GM20000 (cell line): ENCODE data around the gene CTNNA3.

Source experiments
- DNase-seq: peaks from one replicate; pipeline ENCODE4 v3.0.0; 2012; ENCODE audit warnings: low spot score
- CTCF ChIP-seq: IDR thresholded peaks from 2 replicates; pipeline ENCODE4 v1.5.1; 2012; ENCODE audit warnings: mild to moderate bottlenecking, control low read depth; ENCODE audit errors: extremely low read depth, missing control alignments

The CTNNA3 gene

GRCh38 chr10:66786709-66787108, 909.3 kb downstream of the CTNNA3 start:
- TF ChIP-seq CTCF, result no peak
- no peak for DNase-seq

GRCh38 chr10:66784770-66785169, 911.2 kb downstream of the CTNNA3 start:
- no peak for TF ChIP-seq CTCF
- DNase-seq, result no peak

- no peak for TF ChIP-seq CTCF
- no peak for DNase-seq
These were observed 912.7 kb downstream of the CTNNA3 start for GRCh38 chr10:66783316-66783715.

- TF ChIP-seq CTCF, result no peak
- no peak for DNase-seq
These were observed 913.2 kb downstream of the CTNNA3 start for GRCh38 chr10:66782776-66783175.

GRCh38 chr10:66782144-66782543, 913.9 kb downstream of the CTNNA3 start:
- no peak for TF ChIP-seq CTCF
- DNase-seq, result no peak

- no peak for DNase-seq
- TF ChIP-seq CTCF, result no peak
These were observed 915.2 kb downstream of the CTNNA3 start for GRCh38 chr10:66780796-66781195.

- no peak for TF ChIP-seq CTCF
These were observed 917.6 kb downstream of the CTNNA3 start for GRCh38 chr10:66778351-66778750.

GRCh38 chr10:66777665-66778064, 918.3 kb downstream of the CTNNA3 start:
- no peak for TF ChIP-seq CTCF
- no peak for DNase-seq

More at GRCh38 chr10:66778351-66778750, 917.6 kb downstream of the CTNNA3 start:
- no peak for DNase-seq
